Central memory CD4-positive, alpha-beta T cell (primary cell): ENCODE measurements around the gene TMEM259.

ENCODE experiments used
- DNase-seq: peaks from one replicate; pipeline ENCODE4 v3.0.0; 2022

TMEM259 gene

DNA sequence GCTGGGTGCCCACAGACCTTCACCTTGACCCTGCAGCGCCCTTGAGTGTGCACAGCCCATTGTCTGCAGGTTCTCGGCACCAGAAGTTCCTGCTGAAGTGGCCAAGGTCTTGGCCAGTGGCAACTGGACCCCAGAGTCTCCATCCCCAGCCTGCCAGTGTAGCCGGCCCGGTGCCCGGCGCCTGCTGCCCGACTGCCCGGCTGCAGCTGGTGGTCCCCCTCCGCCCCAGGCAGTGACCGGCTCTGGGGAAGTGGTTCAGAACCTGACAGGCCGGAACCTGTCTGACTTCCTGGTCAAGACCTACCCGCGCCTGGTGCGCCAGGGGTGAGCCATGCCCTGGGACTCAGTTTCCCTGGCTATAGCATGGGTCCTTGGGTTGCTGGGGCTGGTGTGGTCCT lies 34.1 kb upstream of the TMEM259 start:
- no peak for DNase-seq

DNA sequence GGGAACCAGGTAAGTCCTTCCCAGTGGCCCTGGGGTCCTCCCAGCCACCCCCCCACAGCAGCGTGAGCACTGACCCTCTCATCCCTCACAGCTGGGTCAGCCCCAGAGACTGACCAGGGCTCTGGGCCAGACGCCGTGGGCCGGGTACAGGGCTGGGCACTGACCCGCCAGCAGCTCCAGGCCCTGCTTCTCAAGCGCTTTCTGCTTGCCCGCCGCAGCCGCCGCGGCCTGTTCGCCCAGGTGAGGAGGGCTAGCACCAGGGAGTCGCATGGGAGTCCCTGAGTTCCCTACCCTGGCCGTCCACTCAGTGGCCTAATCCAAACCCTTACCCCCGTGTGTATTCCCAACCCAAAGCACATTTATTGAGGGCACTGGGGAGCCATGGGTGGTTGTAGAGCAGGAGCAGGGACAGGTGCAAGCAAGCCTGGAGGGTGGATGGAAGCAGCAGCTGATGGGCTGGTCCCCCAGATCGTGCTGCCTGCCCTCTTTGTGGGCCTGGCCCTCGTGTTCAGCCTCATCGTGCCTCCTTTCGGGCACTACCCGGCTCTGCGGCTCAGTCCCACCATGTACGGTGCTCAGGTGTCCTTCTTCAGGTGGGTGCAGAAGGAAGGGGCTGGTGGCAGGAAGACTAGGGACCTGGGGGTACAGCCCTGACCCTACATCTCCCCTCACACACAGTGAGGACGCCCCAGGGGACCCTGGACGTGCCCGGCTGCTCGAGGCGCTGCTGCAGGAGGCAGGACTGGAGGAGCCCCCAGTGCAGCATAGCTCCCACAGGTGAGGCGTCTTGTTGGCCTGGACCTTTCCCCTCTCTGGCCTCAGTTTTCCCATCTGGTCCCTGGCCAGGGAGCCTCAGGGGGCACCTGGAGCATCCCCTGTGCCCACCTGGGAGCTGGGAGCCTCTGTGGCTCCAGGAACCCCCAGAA lies 33.4 kb upstream of the TMEM259 start:
- DNase-seq, result no peak

DNA sequence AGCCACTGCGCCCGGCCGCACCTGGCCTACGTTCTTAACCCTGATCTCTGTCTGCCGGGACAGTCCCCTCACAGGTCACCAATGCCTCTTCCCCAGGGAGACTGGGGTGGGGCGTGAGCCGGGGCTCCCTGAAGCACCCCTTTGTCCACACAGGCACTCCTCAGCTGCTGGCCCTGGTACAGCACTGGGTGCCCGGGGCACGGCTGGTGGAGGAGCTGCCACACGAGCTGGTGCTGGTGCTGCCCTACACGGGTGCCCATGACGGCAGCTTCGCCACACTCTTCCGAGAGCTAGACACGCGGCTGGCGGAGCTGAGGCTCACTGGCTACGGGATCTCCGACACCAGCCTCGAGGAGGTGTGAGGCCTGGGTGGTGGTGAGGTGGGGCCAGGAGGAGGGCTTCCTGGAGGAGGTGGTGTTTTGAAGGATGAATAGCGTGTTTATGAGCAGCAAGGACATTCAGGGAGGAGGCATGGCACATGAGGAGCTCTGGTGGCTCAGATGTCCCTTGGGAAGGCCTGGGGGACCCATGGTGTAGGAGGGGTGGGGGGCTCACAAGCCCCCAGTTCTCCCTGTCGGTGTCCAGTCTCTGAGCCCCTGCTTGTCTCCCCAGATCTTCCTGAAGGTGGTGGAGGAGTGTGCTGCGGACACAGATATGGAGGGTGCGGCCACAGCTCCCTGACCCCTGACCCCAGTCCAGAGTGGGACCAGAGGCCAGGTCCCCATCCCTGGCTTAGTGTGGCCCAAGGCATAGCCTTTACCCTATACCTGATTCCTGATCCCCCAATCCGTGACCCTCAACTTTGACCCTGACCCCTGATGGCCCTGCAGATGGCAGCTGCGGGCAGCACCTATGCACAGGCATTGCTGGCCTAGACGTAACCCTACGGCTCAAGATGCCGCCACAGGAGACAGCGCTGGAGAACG lies 32.5 kb upstream of the TMEM259 start:
- DNase-seq, result no peak

DNA sequence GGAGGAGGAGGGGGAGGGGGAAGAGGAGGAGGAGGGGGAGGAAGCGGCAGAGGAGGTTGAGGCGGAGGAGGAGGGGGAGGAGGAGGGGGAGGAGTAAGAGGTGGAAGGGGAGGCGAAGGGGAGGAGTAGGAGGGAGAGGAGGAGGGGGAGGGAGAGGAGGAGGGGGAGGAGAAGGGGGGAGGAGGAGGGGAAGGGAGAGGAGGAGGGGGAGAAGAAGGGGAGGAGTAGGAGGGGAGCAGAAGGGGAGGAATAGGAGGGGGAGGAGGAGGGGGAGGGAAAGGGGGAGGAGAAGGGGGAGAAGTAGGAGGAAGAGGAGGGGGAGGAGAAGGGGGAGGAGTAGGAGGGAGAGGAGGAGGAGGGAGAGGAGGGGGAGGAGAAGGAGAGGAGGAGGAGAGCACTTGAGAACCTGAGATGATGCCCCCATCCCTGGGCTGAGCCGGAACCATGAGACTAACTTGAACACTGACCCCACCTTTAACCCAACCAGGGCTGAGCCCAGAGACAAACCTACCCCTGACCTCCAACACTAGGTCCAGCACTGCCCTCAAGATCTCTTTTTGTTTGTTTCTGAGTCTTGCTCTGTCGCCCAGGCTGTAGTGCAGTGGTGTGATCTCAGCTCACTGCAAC lies 31.5 kb upstream of the TMEM259 start:
- DNase-seq, result no peak

DNA sequence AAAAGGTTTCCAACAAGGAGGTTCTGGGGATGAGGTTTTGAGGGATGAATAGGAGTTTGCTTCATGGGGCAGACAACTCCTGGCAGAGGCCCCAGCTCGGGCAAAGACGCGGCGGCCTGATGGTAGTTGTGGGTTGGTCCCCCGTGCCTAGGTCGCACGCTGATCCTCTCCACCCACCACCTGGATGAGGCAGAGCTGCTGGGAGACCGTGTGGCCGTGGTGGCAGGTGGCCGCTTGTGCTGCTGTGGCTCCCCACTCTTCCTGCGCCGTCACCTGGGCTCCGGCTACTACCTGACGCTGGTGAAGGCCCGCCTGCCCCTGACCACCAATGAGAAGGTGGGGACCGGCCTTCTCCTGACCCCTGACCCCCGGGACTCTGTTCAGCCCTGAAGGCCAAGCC lies 30.9 kb upstream of the TMEM259 start:
- no peak for DNase-seq

DNA sequence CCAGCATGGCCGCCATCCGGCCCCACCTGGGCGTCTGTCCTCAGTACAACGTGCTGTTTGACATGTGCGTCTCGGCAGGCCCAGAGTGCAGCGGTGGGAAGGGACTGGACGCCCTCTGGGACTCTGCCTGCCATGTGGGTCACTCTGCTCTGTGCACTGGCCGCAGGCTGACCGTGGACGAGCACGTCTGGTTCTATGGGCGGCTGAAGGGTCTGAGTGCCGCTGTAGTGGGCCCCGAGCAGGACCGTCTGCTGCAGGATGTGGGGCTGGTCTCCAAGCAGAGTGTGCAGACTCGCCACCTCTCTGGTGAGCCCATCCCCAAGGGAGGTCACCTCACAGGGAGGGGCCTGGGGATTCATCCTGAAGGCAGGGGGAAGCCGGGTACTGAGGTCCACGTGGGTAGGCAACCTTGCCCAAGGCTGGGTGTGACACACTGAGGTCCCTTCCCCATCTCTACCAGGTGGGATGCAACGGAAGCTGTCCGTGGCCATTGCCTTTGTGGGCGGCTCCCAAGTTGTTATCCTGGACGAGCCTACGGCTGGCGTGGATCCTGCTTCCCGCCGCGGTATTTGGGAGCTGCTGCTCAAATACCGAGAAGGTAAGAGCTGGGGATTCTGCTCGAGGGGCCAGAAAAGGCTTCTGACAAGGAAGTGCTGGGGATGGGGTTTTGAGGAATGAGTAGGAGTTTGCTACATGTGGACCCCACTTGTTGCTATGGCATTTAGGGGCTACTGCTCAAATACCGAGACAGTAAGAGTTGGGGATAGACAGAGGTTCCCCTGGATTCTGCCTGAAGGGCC lies 30.3 kb upstream of the TMEM259 start:
- no peak for DNase-seq

DNA sequence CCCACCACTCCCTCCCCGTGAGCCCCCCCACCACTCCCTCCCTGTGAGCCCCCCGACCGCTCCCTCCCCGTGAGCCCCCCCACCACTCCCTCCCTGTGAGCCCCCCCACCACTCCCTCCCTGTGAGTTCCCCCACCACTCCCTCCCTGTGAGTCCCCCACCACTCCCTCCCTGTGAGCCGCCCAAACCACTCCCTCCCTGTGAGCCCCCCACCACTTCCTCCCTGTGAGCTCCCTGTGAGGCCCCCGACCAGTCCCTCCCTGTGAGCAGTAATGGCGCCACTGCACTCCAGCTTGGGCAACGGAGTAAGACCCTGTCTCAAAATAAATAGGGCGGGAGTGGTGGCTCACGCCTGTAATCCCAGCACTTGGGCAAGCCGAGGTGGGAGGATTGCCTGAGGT lies 28.9 kb upstream of the TMEM259 start:
- no peak for DNase-seq

DNA sequence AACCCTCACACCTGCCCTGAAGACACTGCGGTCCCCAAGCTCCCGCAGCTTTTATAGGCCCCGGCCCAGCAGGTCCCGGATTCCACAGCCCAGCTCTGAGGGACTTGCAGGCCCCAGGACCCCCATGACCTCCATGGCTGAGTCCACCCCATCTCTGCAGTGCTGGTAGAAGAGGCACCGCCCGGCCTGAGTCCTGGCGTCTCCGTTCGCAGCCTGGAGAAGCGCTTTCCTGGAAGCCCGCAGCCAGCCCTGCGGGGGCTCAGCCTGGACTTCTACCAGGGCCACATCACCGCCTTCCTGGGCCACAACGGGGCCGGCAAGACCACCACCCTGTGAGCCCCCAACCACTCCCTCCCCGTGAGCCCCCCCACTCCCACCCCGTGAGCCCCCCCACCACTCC lies 28.2 kb upstream of the TMEM259 start:
- DNase-seq, result no peak

DNA sequence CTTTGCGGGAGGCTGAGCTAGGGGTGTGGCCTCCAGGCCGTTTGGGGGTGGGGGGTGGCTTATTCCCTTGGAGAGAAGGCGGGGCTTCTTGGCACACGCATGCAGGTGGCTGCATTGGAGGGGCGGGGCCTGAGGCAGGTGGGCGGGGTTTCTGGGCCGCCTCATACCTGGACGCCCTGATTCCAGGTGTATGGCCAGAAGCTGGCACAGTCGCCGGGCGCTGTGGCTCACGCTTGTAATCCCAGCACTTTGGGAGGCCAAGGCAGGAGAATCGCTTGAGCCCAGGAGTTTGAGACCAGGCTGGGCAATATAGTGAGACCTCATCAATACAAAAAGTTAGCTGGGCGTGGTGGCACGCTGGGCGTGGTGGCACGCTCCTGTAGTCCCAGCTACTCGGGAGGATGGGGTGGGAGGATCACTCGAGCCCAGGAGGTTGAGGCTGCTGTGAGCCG lies 26.8 kb upstream of the TMEM259 start:
- no peak for DNase-seq

DNA sequence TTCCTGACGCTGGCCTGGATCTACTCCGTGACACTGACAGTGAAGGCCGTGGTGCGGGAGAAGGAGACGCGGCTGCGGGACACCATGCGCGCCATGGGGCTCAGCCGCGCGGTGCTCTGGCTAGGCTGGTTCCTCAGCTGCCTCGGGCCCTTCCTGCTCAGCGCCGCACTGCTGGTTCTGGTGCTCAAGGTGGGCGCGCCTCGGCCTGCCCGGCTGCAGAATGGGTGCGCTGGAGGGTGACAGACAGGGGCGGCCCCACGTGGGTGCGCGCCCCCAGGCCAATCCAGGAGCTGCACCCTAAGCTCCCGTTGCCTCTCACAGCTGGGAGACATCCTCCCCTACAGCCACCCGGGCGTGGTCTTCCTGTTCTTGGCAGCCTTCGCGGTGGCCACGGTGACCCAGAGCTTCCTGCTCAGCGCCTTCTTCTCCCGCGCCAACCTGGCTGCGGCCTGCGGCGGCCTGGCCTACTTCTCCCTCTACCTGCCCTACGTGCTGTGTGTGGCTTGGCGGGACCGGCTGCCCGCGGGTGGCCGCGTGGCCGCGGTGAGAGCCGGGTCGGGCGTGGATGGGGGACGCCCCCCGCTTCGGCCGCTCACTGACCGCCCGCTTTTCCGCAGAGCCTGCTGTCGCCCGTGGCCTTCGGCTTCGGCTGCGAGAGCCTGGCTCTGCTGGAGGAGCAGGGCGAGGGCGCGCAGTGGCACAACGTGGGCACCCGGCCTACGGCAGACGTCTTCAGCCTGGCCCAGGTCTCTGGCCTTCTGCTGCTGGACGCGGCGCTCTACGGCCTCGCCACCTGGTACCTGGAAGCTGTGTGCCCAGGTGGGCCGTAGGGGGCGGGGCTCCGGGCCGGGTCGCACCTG lies 26.1 kb upstream of the TMEM259 start:
- peak; percentile 27 for DNase-seq

DNA sequence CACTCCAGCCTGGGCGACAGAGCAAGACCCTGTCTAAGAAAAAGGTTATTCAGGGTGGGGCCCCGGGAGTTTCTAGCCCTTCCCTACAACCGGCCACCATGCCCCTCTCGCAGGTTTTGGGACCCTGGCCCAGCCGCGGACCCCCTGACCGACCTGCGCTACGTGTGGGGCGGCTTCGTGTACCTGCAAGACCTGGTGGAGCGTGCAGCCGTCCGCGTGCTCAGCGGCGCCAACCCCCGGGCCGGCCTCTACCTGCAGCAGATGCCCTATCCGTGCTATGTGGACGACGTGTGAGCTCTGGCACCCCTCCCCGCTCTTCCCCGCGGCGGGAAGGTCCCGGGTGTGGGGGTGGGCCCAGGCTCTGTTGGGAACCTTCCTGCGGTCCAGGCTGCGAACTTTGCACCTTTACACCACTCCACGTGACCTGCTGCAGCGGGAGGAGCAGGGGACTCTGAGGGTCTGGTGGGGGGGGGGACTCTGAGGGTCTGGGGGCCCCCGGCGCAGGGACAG lies 25.2 kb upstream of the TMEM259 start:
- DNase-seq, result no peak

DNA sequence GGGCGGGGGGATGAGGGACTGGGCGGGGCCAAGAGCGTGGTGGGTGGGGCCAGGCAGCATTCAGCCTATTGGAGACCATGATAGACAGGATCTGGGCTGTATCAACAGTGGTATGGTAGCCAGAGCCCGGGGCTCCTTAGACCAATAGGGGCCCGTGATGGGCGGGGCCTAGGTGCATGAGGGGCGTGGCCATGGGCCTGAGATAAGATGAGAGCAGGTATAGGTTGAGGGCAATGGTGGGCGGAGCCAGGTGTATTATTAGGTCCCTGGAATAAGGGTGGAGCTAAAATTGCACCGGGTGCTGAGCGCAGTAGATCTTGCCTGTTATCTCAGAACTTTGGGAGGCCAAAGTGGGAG lies 24.3 kb upstream of the TMEM259 start:
- peak; percentile 75 for DNase-seq

DNA sequence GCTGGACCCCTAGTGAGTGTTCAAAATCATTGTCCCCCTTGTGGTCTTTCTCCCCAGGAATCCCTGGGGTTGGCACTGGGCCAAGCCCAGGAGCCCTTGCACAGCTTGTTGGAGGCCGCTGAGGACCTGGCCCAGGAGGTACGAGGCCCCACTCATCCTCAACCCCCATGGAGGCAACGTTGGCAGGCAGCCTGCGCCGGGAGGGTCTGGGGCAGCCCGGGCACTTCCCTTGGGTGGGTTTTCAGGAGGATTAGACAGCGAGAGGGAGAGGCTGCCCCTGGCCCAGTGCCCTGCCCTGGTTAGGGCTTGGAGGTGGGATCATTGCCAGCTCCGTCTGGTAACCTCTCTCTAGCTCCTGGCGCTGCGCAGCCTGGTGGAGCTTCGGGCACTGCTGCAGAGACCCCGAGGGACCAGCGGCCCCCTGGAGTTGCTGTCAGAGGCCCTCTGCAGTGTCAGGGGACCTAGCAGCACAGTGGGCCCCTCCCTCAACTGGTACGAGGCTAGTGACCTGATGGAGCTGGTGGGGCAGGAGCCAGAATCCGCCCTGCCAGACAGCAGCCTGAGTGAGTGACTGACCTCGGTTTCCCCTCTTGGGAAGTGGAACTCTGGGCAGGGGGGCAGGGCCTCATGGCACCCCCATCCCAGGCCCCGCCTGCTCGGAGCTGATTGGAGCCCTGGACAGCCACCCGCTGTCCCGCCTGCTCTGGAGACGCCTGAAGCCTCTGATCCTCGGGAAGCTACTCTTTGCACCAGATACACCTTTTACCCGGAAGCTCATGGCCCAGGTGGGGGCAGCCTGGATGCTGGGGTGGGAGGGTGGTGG lies 22.0 kb upstream of the TMEM259 start:
- DNase-seq, result no peak

DNA sequence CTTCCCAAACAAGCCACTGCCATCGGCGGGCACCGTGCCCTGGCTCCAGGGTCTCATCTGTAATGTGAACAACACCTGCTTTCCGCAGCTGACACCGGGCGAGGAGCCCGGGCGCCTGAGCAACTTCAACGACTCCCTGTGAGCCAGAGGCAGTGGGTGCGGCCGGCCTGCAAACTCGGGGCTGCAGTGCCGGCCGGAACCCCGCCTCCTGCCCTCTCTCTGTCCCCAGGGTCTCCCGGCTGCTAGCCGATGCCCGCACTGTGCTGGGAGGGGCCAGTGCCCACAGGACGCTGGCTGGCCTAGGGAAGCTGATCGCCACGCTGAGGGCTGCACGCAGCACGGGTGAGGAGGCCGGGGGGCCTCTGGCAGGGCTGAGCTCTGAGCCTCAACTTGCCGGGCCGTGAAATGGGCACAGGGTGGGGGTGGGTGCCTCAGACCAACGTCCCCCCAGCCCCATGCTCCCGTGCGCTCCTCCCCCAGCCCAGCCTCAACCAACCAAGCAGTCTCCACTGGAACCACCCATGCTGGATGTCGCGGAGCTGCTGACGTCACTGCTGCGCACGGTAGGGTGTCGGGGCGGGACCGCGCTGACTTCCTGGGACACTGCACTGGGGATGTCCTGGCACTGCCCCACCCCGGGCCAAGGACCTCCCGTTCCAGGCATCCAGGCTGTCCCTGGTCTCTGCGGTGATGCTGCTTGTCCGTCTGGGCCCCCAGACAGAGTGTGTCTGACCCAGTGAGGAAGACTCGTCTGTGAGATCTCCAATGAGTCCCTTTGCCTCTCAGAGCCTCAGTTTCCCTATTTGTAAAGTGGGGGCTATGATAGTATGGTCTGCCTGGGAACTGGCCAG lies 21.1 kb upstream of the TMEM259 start:
- no peak for DNase-seq

DNA sequence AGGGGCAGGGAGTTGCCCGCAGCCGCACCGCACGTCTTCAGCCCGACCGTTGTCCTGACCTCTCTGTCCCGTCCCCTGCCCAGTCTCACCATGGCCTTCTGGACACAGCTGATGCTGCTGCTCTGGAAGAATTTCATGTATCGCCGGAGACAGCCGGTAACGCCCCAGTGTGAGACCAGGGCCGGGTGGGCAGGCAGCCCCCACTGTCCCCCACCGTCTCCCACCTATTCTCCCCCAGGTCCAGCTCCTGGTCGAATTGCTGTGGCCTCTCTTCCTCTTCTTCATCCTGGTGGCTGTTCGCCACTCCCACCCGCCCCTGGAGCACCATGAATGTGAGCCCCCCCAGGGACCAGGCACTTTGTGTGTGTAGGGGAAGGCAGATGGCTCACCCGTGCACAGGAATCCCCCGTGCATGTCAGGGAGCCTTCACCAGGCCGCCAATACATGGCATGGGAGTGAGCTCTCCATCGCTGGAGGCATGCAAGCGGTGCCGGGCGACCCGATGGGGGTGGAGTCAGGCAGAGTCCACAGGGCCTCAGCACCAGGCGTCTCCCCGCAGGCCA lies 20.4 kb upstream of the TMEM259 start:
- no peak for DNase-seq

DNA sequence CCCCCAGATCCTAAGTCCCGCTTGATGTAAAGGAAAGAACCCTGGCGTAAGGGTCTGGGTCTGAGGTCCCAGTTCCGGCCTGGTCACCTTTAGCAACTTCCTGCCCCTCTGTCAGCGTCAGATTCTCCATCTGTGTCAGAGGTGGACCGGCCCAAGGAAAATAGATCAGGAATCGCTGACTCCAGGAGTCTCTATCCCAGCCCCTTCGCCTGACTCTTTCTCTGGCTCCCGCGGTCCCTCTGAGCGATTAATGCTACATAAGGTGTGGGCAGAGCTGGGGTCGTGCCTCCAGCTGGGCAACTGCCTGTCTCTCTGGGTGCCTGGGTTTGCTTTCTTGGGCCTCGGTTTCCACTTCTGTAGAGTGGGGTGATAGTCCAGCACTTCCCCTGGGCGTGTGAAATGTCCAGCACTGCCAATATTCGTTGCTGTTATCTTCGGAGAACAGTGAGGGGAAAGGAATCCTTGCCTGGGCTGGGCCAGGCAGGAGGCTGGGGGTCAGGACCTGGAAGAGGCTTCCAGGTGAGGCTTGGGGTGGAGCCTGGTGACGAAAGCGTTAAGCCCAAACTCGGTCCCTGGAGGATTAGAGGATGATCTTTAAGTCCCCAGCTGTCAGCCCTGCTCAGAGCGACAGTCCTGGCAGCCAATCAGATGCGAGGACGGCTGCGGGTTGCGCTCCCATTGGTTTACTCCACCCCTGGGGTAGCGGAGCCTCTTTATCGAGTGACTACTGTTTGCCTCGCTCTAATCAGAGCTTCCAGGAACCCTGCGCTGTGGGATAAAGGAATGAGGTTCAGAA lies 19.8 kb upstream of the TMEM259 start:
- DNase-seq, result peak; percentile 86

DNA sequence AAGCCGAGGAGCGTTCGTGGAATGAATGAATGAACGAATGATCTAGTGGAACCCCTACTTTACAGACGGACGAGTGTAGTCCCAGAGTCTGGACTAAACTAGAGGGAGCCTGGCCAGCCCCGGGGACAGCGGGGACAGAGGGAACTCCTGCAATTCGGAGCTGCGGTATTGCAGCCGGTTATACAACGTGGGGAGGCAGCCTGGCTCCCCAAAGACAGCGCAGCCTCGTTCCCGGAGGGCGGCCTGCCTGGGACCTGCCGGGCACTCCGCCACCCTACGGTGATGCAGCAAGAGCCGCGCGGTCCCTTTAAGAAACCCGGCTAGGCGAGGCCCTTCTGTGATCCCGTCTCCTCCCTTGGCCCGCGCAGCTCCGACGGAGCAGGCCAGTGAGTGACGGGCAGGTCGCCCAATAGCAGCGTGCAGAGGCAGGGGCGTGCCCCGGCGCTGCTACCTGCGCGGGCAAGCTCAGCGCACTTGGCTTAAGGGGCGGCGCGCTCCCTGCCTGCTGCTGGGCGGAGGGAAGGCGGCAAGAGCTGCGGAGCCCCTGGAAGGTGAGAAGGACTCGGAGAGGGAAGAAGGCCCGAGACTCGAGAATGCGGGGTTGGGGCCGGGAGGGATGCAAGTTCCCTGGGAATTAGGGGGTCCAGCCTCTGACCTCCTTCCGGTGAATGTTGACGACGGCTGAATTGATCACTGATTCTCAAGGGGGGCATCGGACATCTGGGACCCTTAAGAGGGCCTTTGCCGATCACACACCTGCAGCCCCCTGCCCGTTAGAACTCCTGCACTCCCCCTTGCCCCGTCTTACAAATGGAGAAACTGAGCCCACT lies 18.9 kb upstream of the TMEM259 start, which contains the start of gene ABCA7:
Gene ABCA7, plus strand, starts transcription at position 462 of the 830 bp plus-strand sequence. CDS start 1,255 bp downstream, outside the sequence.
- DNase-seq, result peak; percentile 98
